H9 (cell line): ENCODE data around the gene BAZ2A. TPM values are rescaled to one million over a fixed set of nuclear protein-coding genes. Genes with fewer than 3 reads are reported as not detected.

Experiments
- DNase-seq: peaks from one replicate; pipeline ENCODE4 v3.0.0-alpha.2; 2017
- H2AFZ ChIP-seq: one replicate; pipeline ENCODE4 v1.6.1; 2013; ENCODE audit warnings: mild to moderate bottlenecking, low read length, control low read depth, moderate library complexity
- H2AK5ac ChIP-seq: 2 replicates; pipeline ENCODE4 v1.6.1; 2013; ENCODE audit warnings: low read length, control low read depth, mixed read lengths; ENCODE audit not compliant: insufficient read length
- H2BK120ac ChIP-seq: one replicate; pipeline ENCODE4 v1.6.1; 2013; ENCODE audit warnings: low read depth, mild to moderate bottlenecking, low read length, control low read depth, inconsistent platforms; ENCODE audit not compliant: poor library complexity, severe bottlenecking
- H2BK12ac ChIP-seq: 2 replicates; pipeline ENCODE4 v1.6.1; 2013; ENCODE audit warnings: low read length, control low read depth, mixed read lengths, low read depth; ENCODE audit not compliant: insufficient read length
- H2BK15ac ChIP-seq: 2 replicates; pipeline ENCODE4 v1.6.1; 2013; ENCODE audit warnings: low read depth, low read length, control low read depth
- H2BK20ac ChIP-seq: one replicate; pipeline ENCODE4 v1.6.1; 2013; ENCODE audit warnings: low read depth, mild to moderate bottlenecking, low read length, control low read depth, inconsistent platforms; ENCODE audit not compliant: poor library complexity, severe bottlenecking
- H2BK5ac ChIP-seq: 2 replicates; pipeline ENCODE4 v1.6.1; 2013; ENCODE audit warnings: low read length, control low read depth, mixed read lengths; ENCODE audit not compliant: insufficient read length
- H3K14ac ChIP-seq: 2 replicates; pipeline ENCODE4 v1.6.1; 2013; ENCODE audit warnings: low read length, control low read depth; ENCODE audit not compliant: insufficient read depth
- H3K18ac ChIP-seq: 2 replicates; pipeline ENCODE4 v1.6.1; 2013; ENCODE audit warnings: low read depth, mild to moderate bottlenecking, mixed read lengths, low read length, control low read depth; ENCODE audit not compliant: insufficient read length
- H3K23ac ChIP-seq: 2 replicates; pipeline ENCODE4 v1.6.1; 2013; ENCODE audit warnings: low read length, control low read depth, mixed read lengths, low read depth; ENCODE audit not compliant: insufficient read length
- H3K23me2 ChIP-seq: 2 replicates; pipeline ENCODE4 v1.6.1; 2013; ENCODE audit warnings: low read depth, mild to moderate bottlenecking, mixed read lengths, low read length, control low read depth; ENCODE audit not compliant: insufficient read length, poor library complexity, severe bottlenecking
- H3K27ac ChIP-seq: 2 replicates; pipeline ENCODE4 v1.5.1; 2013; ENCODE audit warnings: low read length, control low read depth, mixed read lengths, low read depth; ENCODE audit not compliant: insufficient read length
- H3K27me3 ChIP-seq: 2 replicates; pipeline ENCODE4 v1.6.1; 2013; ENCODE audit warnings: low read length, control low read depth, inconsistent platforms; ENCODE audit not compliant: insufficient read depth
- H3K4ac ChIP-seq: 2 replicates; pipeline ENCODE4 v1.6.1; 2013; ENCODE audit warnings: low read depth, mild to moderate bottlenecking, control low read depth, inconsistent platforms, low read length, moderate library complexity
- H3K4me1 ChIP-seq: 2 replicates; pipeline ENCODE4 v1.6.1; 2013; ENCODE audit warnings: low read length, control low read depth, inconsistent platforms; ENCODE audit not compliant: insufficient read depth
- H3K4me2 ChIP-seq: 2 replicates; pipeline ENCODE4 v1.6.1; 2013; ENCODE audit warnings: low read length, control low read depth, mixed read lengths; ENCODE audit not compliant: insufficient read length, insufficient read depth
- H3K56ac ChIP-seq: 2 replicates; pipeline ENCODE4 v1.6.1; 2013; ENCODE audit warnings: low read depth, mild to moderate bottlenecking, mixed read lengths, low read length, control low read depth; ENCODE audit not compliant: insufficient read length
- H3K79me1 ChIP-seq: 2 replicates; pipeline ENCODE4 v1.6.1; 2013; ENCODE audit warnings: low read depth, mild to moderate bottlenecking, moderate library complexity, low read length, control low read depth, inconsistent platforms; ENCODE audit not compliant: insufficient read depth, poor library complexity, severe bottlenecking
- H3K79me2 ChIP-seq: 2 replicates; pipeline ENCODE4 v1.6.1; 2013; ENCODE audit warnings: low read length, control low read depth, inconsistent platforms; ENCODE audit not compliant: insufficient read depth
- H3K9ac ChIP-seq: 2 replicates; pipeline ENCODE4 v1.6.1; 2013; ENCODE audit warnings: low read length, control low read depth, mixed read lengths; ENCODE audit not compliant: insufficient read length; ENCODE audit errors: extremely low read depth
- H3K9me3 ChIP-seq: one replicate; pipeline ENCODE4 v1.6.1; 2013; ENCODE audit warnings: low read depth, low read length, inconsistent platforms; ENCODE audit not compliant: control insufficient read depth
- H3T11ph ChIP-seq: one replicate; pipeline ENCODE4 v1.6.1; 2013; ENCODE audit warnings: mild to moderate bottlenecking, low read length, control low read depth, inconsistent platforms
- H4K20me1 ChIP-seq: one replicate; pipeline ENCODE4 v1.6.1; 2013; ENCODE audit not compliant: control insufficient read depth, insufficient read length, insufficient read depth
- H4K5ac ChIP-seq: 2 replicates; pipeline ENCODE4 v1.6.1; 2013; ENCODE audit warnings: low read depth, mild to moderate bottlenecking, mixed read lengths, low read length, control low read depth; ENCODE audit not compliant: insufficient read length
- H4K8ac ChIP-seq: replicated peaks from 2 replicates; pipeline ENCODE4 v1.6.1; 2013; ENCODE audit warnings: low read length, control low read depth, mixed read lengths, low read depth; ENCODE audit not compliant: insufficient read length
- H4K91ac ChIP-seq: 2 replicates; pipeline ENCODE4 v1.6.1; 2013; ENCODE audit warnings: low read depth, mild to moderate bottlenecking, moderate library complexity, mixed read lengths, low read length, control low read depth; ENCODE audit not compliant: insufficient read length
- H3K27ac Mint-ChIP-seq, 3 experiments: 2 replicates in 2 of 3; 3 replicates in 1 of 3; pipeline ENCODE4 v1.8.0; 2020 to 2021; ENCODE audit warnings: mixed read lengths in 3 of 3, mild to moderate bottlenecking in 1 of 3, moderate library complexity in 1 of 3
- H3K27me3 Mint-ChIP-seq: 2 replicates; pipeline ENCODE4 v1.8.0; 2021; ENCODE audit warnings: low read depth, mild to moderate bottlenecking, moderate library complexity, mixed read lengths
- H3K36me3 Mint-ChIP-seq, 3 experiments: 2 replicates in 2 of 3; 3 replicates in 1 of 3; pipeline ENCODE4 v1.8.0; 2020 to 2021; ENCODE audit warnings: low read depth in 3 of 3, mixed read lengths in 3 of 3; ENCODE audit not compliant: insufficient read depth in 1 of 3
- H3K4me1 Mint-ChIP-seq, 2 experiments: 2 replicates each; pipeline ENCODE4 v1.8.0; 2020; ENCODE audit warnings: mixed read lengths in 2 of 2
- H3K4me3 Mint-ChIP-seq, 2 experiments: 2 replicates in 1 of 2; 3 replicates in 1 of 2; pipeline ENCODE4 v1.8.0; 2020 to 2021; ENCODE audit warnings: mild to moderate bottlenecking in 2 of 2, mixed read lengths in 2 of 2, moderate library complexity in 1 of 2
- H3K9me3 Mint-ChIP-seq, 2 experiments: 2 replicates in 1 of 2; 3 replicates in 1 of 2; pipeline ENCODE4 v1.8.0; 2020; ENCODE audit warnings: mild to moderate bottlenecking in 2 of 2, mixed read lengths in 2 of 2, moderate library complexity in 1 of 2
- CTCF ChIP-seq: fragments of 200-600 bp; sonication (generic); conservative IDR thresholded peaks from 3 replicates; pipeline ENCODE4 v1.8.0; 2021; ENCODE audit warnings: antibody characterized with exemption, mild to moderate bottlenecking
- WGBS: extraction: QIAGEN DNeasy Blood & Tissue Kit; methylation state at CpG from one replicate; pipeline ENCODE4 v1.1.7; 2013; ENCODE audit warnings: missing lambda C conversion rate, low lambda C conversion rate, mixed read lengths; ENCODE audit not compliant: insufficient read length; ENCODE audit errors: extremely low coverage; 5-methylcytosine and 5-hydroxymethylcytosine counted together
- total RNA-seq: library from RNA; stranded (reverse); gene quantifications from 2 replicates; pipeline ENCODE4 v1.2.1, GENCODE V29; 2021

Gene BAZ2A
- total RNA-seq, 1 experiment from 2014 or later, result 108 TPM

- Histone ChIP-seq H2AK5ac (no peak overlapping the region), H2BK12ac (no peak overlapping the region), H2BK120ac (no peak overlapping the region), H3K9me3 (no peaks in the 10 kb centered on the region), H3K4ac (no peak overlapping the region), H2AFZ (no peak overlapping the region), H3K79me1 (no peaks in the 10 kb centered on the region), H3K56ac (no peak overlapping the region), H3K4me2 (no peak overlapping the region), H4K91ac (no peak overlapping the region), H3K4me1 (peaks cover 8% of the 10 kb centered on the region; the same call in 1 of the 2 replicates), H3K27me3 (no peaks in the 10 kb centered on the region), H3K18ac (no peak overlapping the region), H4K20me1 (no peaks in the 10 kb centered on the region), H4K8ac (no peak overlapping the region), H3K27ac (no peak overlapping the region), H2BK15ac (no peak overlapping the region), H3K23ac (no peak overlapping the region), H2BK20ac (no peak overlapping the region), H3K23me2 (peaks cover 25% of the 10 kb centered on the region), H3K79me2 (no peaks in the 10 kb centered on the region), H2BK5ac (no peak overlapping the region), H3T11ph (no peak overlapping the region), H3K9ac (no peak overlapping the region), H4K5ac (no peak overlapping the region), H3K14ac (no peak overlapping the region)
- WGBS, result no CpG with 5 or more reads among the region's 2 CpGs
- Mint-ChIP-seq H3K4me1 (peaks cover 48 to 54% of the 10 kb centered on the region in 2 experiments), H3K27me3 (no peaks in the 10 kb centered on the region), H3K4me3 (peak overlapping the region in 1 of 2 experiments; percentile 48; a peak in 2 of 5 replicates), H3K9me3 (peaks cover 0 to 3% of the 10 kb centered on the region in 2 experiments; a peak in 1 of 5 replicates), H3K27ac (peak overlapping the region in 2 of 3 experiments; percentile 57 to 96; a peak in 3 of 7 replicates), H3K36me3 (peaks cover 40 to 51% (median 43%) of the 10 kb centered on the region in 3 experiments; a peak in 6 of 7 replicates)
- no peak for DNase-seq
- TF ChIP-seq CTCF, result no peak
These were observed 7.5 kb upstream of the BAZ2A start for GRCh38 chr12:56637621-56638020.
